SU-DHL-6 (cell line): ENCODE results near the gene TIMM10.

Experiments
- H2AFZ ChIP-seq: fragments of 200-600 bp; sonication (generic); 2 replicates; pipeline ENCODE4 v1.6.1; 2014; ENCODE audit warnings: low read depth, mild to moderate bottlenecking, moderate library complexity, mixed read lengths, antibody characterized with exemption, low read length; ENCODE audit not compliant: severe bottlenecking
- H3F3A ChIP-seq: fragments of 200-600 bp; shearing (Covaris generic); 2 replicates; pipeline ENCODE4 v1.6.0; 2016; ENCODE audit warnings: antibody characterized with exemption, mild to moderate bottlenecking; ENCODE audit not compliant: insufficient read depth
- H3K27ac ChIP-seq: fragments of 200-600 bp; sonication (generic); 2 replicates; pipeline ENCODE4 v1.5.1; 2016; ENCODE audit warnings: low read depth, mild to moderate bottlenecking, low read length, moderate library complexity, mixed read lengths
- H3K27me3 ChIP-seq: fragments of 200-600 bp; sonication (generic), shearing (Covaris generic); 2 replicates; pipeline ENCODE4 v1.6.0; 2014; ENCODE audit warnings: mild to moderate bottlenecking, low read length
- H3K36me3 ChIP-seq: fragments of 200-600 bp; sonication (generic); 2 replicates; pipeline ENCODE4 v1.6.1; 2014; ENCODE audit warnings: mild to moderate bottlenecking, low read length, mixed read lengths
- H3K4me2 ChIP-seq: fragments of 300-600, 200-600 bp; shearing (Covaris generic), sonication (generic); 2 replicates; pipeline ENCODE4 v1.6.0; 2014; ENCODE audit warnings: low read length, low read depth, mild to moderate bottlenecking; ENCODE audit not compliant: poor library complexity, severe bottlenecking
- H3K4me3 ChIP-seq: fragments of 200-600 bp; sonication (generic); 2 replicates; pipeline ENCODE4 v1.5.1; 2014; ENCODE audit warnings: antibody characterized with exemption, low read length, mild to moderate bottlenecking, mixed read lengths; ENCODE audit not compliant: insufficient read depth, poor library complexity, severe bottlenecking
- H3K79me2 ChIP-seq: fragments of 200-600 bp; sonication (generic); 2 replicates; pipeline ENCODE4 v1.6.1; 2014; ENCODE audit warnings: mild to moderate bottlenecking, low read length, moderate library complexity; ENCODE audit not compliant: insufficient read depth
- H3K9ac ChIP-seq: fragments of 200-600 bp; sonication (generic); 2 replicates; pipeline ENCODE4 v1.7.0; 2014; ENCODE audit warnings: mild to moderate bottlenecking, low read length
- H3K9me2 ChIP-seq: fragments of 200-600 bp; sonication (generic); replicated peaks from 2 replicates; pipeline ENCODE4 v1.6.1; 2014; ENCODE audit warnings: low read length; ENCODE audit not compliant: insufficient read depth
- H3K9me3 ChIP-seq: fragments of 200-600 bp; sonication (generic); 2 replicates; pipeline ENCODE4 v1.6.1; 2014; ENCODE audit warnings: low read length, mixed read lengths; ENCODE audit not compliant: insufficient read depth
- H4K20me1 ChIP-seq: fragments of 200-600 bp; sonication (generic); 2 replicates; pipeline ENCODE4 v1.6.1; 2014; ENCODE audit warnings: low read depth, mild to moderate bottlenecking, antibody characterized with exemption, low read length, moderate library complexity, mixed read lengths
- EZH2phosphoT487 ChIP-seq: fragments of 200-600 bp; sonication (generic), shearing (Covaris generic); conservative IDR thresholded peaks from 2 replicates; pipeline ENCODE4 v1.6.1; 2018; ENCODE audit warnings: mild to moderate bottlenecking, antibody characterized with exemption, low read length, moderate library complexity, mixed read lengths
- TF ChIP-seq, protein P1 (sequence below): fragments of 200-600 bp; sonication (generic); IDR thresholded peaks from one replicate; pipeline ENCODE4 v1.5.1; 2017; ENCODE audit warnings: antibody characterized with exemption, mild to moderate bottlenecking, low read length, moderate library complexity; ENCODE audit not compliant: insufficient read depth, poor library complexity, severe bottlenecking

TIMM10 gene

DNA sequence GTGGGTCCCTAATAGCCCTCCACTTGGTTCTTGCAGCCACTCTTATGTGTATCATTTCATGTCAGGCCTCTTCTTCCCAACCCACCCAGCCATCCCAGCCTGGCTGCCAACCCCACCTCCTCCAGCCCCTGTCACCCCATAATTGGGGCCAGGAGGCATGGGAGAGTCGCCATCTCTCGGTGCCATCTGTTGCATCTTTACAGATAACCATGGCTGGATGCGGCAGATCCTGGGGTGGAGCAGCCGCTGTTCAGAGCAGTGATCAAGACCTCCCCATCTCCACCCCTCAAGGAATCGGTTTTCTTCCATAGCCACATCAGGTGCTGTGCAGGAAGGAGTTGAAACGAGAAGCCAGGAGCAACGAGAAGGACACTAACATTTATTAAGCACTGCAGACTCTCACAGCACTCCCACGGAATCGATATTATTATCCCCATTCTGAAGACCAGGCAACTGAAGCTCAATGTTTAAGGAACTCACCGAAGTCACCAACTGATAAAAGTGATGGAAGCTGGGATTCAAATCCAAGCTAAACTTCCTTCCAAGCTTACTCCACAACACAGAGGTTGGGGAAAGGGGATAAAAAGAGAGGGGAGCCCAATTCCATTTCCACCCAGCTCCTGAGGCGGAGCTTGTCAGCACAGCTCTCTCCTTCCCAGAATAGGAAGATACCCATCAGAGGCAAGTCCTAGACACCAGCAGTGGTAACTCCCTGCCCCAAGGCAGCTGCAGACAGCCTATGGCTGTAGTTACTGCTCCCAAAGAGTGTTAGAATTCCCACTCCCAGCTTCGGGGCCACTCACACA is 17.7 kb downstream of the TIMM10 start:
- Histone ChIP-seq H3K79me2 (peaks cover 24% of the 10 kb centered on the region), H3K4me3 (no peak overlapping the region), H3K27ac (peak overlapping the region; percentile 64), H3K27me3 (no peaks in the 10 kb centered on the region), H3K9me3 (no peaks in the 10 kb centered on the region), H3K9ac (peak overlapping the region; percentile 79), H4K20me1 (no peaks in the 10 kb centered on the region), H3K4me2 (peak overlapping the region; percentile 90), H2AFZ (no peak overlapping the region), H3K36me3 (no peaks in the 10 kb centered on the region), H3K9me2 (no peaks in the 10 kb centered on the region), H3F3A (peaks cover 5% of the 10 kb centered on the region)
- TF ChIP-seq, protein P1, sequence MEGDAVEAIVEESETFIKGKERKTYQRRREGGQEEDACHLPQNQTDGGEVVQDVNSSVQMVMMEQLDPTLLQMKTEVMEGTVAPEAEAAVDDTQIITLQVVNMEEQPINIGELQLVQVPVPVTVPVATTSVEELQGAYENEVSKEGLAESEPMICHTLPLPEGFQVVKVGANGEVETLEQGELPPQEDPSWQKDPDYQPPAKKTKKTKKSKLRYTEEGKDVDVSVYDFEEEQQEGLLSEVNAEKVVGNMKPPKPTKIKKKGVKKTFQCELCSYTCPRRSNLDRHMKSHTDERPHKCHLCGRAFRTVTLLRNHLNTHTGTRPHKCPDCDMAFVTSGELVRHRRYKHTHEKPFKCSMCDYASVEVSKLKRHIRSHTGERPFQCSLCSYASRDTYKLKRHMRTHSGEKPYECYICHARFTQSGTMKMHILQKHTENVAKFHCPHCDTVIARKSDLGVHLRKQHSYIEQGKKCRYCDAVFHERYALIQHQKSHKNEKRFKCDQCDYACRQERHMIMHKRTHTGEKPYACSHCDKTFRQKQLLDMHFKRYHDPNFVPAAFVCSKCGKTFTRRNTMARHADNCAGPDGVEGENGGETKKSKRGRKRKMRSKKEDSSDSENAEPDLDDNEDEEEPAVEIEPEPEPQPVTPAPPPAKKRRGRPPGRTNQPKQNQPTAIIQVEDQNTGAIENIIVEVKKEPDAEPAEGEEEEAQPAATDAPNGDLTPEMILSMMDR, result no peak
- no peak for TF ChIP-seq EZH2phosphoT487

GRCh38 chr11:57511741-57512430 is 18.7 kb downstream of the TIMM10 start:
- H3K27ac ChIP-seq, result peak overlapping the region; percentile 36
- H3K9me3 ChIP-seq, result no peaks in the 10 kb centered on the region
- no peaks in the 10 kb centered on the region for H3K9me2 ChIP-seq
- no peaks in the 10 kb centered on the region for H3K27me3 ChIP-seq
- TF ChIP-seq, protein P1, result no peak
- no peak overlapping the region for H3K4me3 ChIP-seq
- H2AFZ ChIP-seq, result no peak overlapping the region
- H3F3A ChIP-seq, result peaks cover 5% of the 10 kb centered on the region
- peaks cover 30% of the 10 kb centered on the region for H3K79me2 ChIP-seq
- peak overlapping the region; percentile 90 for H3K4me2 ChIP-seq
- H3K9ac ChIP-seq, result no peak overlapping the region
- 0 out of 2 replicates have a peak, but pooled peaks cover 3% of the 10 kb centered on the region for H3K36me3 ChIP-seq
- no peaks in the 10 kb centered on the region for H4K20me1 ChIP-seq

DNA sequence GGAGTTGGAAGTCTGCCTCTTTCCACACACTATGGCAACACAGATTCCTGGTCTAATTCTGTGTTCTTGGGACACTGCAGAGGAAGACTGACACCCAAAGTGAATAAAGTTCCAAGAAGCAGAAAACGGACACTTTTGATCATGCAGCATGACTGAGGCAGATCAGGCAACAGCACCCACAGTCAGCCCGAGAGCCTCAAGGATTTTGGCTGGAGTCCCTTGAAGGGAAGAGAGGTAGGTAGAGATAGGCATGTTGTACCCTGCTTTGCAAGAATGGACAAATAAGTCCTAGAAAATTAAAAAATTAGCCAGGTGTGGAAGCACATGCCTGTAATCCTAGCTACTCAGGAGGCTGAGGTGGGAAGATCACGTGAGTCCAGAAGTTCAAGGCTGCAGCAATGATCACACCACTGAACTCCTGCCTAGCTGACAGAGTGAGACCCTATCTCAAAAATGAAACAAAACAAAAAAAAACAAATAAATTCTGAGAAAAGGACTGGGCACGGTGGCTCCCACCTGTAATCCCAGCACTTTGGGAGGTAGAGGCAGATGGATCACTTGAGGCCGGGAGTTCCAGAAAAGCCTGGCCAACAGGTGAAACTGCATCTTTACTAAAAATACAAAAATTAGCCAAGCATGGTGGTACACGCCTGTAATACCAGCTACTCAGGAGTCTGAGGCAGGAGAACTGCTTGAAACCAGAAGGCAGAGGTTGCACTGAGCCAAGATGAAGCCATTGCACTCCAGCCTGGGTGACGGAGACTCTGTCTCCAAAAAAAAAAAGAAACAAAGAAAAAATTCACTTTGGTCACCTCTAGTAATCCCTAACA is 22.0 kb downstream of the TIMM10 start:
- H3K27ac ChIP-seq, result no peak overlapping the region
- no peaks in the 10 kb centered on the region for H3K9me3 ChIP-seq
- H3K4me2 ChIP-seq, result no peak overlapping the region
- H3K9me2 ChIP-seq, result no peaks in the 10 kb centered on the region
- H3K79me2 ChIP-seq, result peaks cover 32% of the 10 kb centered on the region
- TF ChIP-seq EZH2phosphoT487, result no peak
- TF ChIP-seq, protein P1, result no peak
- no peak overlapping the region for H3K4me3 ChIP-seq
- H3K27me3 ChIP-seq, result no peaks in the 10 kb centered on the region
- H3K36me3 ChIP-seq, result 0 out of 2 replicates have a peak, but pooled peaks cover 3% of the 10 kb centered on the region
- H2AFZ ChIP-seq, result no peak overlapping the region
- H4K20me1 ChIP-seq, result no peaks in the 10 kb centered on the region
- H3F3A ChIP-seq, result peaks cover 5% of the 10 kb centered on the region
- H3K9ac ChIP-seq, result no peak overlapping the region
